Gastroesophageal sphincter (tissue), 4 donors: ENCODE results near the gene SGCE. TPM values are rescaled to one million over a fixed set of nuclear protein-coding genes. Genes with fewer than 3 reads are reported as not detected.

Experiments
- ATAC-seq: fragments of 150-250 bp; one replicate; pipeline ENCODE4 v1.9.1; 2016; ENCODE audit warnings: mild to moderate bottlenecking, moderate library complexity
- H3K27ac ChIP-seq, 4 donors: fragments of 200-600 bp; sonication (generic) in 3 of 4; 1 replicate in 3 of 4; 2 replicates in 1 of 4; pipeline ENCODE4 v1.5.1; 2016 to 2019
- H3K27me3 ChIP-seq: fragments of 200-600 bp; sonication (generic); one replicate; pipeline ENCODE4 v1.5.1; 2019
- H3K36me3 ChIP-seq, 2 donors: fragments of 200-600 bp; sonication (generic); one replicate each; pipeline ENCODE4 v1.5.1; 2019; ENCODE audit warnings: control low read depth in 1 of 2
- H3K4me1 ChIP-seq, 3 donors: fragments of 200-600 bp; sonication (generic); 1 replicate in 2 of 3; 2 replicates in 1 of 3; pipeline ENCODE4 v1.5.1; 2016 to 2019; ENCODE audit warnings: control low read depth in 2 of 3
- H3K4me3 ChIP-seq, 2 donors: fragments of 200-600 bp; sonication (generic); one replicate each; pipeline ENCODE4 v1.5.1; 2019; ENCODE audit warnings: mild to moderate bottlenecking in 1 of 2, moderate library complexity in 1 of 2
- H3K9me3 ChIP-seq, 3 donors: fragments of 200-600 bp; sonication (generic); one replicate each; pipeline ENCODE4 v1.5.1; 2017 to 2019; ENCODE audit warnings: control low read depth in 2 of 3
- EP300 ChIP-seq: sonication (generic); formaldehyde crosslinking; IDR thresholded peaks from one replicate; pipeline ENCODE4 v1.6.1; 2017; ENCODE audit warnings: antibody characterized with exemption, mild to moderate bottlenecking
- POLR2A ChIP-seq, 2 donors: fragments of 450-650 bp; IDR thresholded peaks; one replicate each; pipeline ENCODE4 v1.6.1; 2017; ENCODE audit warnings: antibody characterized with exemption in 2 of 2, mild to moderate bottlenecking in 2 of 2, moderate library complexity in 1 of 2
- POLR2AphosphoS5 ChIP-seq: sonication (generic); formaldehyde crosslinking; IDR thresholded peaks from one replicate; pipeline ENCODE4 v1.6.1; 2017; ENCODE audit warnings: antibody characterized with exemption
- WGBS, 2 donors: methylation state at CpG; one replicate each; pipeline ENCODE4 v1.1.5; 2018; ENCODE audit warnings: low coverage in 1 of 2; 5-methylcytosine and 5-hydroxymethylcytosine counted together
- total RNA-seq, 4 donors: library from RNA; depleted of rRNA; stranded (reverse); fragments of >200 nt; gene quantifications; one replicate each; pipeline ENCODE4 v1.1.0, GENCODE V29; 2016
- TF ChIP-seq, protein P1 (sequence below), 4 experiments: fragments of 200-600 bp in 2 of 4; fragments of 450-650 bp in 2 of 4; sonication (generic) in 1 of 4; IDR thresholded peaks; one replicate each; pipeline ENCODE4 v1.5.1; 2017 to 2019; ENCODE audit warnings: antibody characterized with exemption in 4 of 4, mild to moderate bottlenecking in 2 of 4, moderate library complexity in 2 of 4

Gene SGCE
- total RNA-seq, 4 donors from 2014 or later: 92.5 to 138 (median 123) TPM

DNA sequence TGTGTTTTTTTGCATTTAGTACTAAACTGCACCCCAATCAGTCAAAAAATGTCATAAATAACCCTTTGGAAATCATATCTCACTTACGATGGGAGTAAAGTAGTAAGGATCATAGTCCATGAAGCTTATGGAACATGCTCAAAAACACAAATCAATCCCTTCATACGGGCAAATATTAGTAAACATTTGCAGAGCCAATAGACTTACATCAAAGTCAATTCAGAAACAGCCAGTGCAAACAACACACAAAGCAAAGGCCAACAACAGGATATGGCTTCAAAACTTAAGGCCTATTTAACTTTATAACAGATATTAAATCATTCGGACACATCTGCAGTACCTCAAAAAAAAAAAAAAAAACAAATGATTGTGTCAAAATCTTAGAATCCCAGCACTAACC, 32.1 kb downstream of the SGCE start:
- H3K27me3 ChIP-seq: no peaks in the 10 kb centered on the region
- WGBS, 2 donors: 52 to 74% methylated on average over 3 of the region's 3 CpGs

DNA sequence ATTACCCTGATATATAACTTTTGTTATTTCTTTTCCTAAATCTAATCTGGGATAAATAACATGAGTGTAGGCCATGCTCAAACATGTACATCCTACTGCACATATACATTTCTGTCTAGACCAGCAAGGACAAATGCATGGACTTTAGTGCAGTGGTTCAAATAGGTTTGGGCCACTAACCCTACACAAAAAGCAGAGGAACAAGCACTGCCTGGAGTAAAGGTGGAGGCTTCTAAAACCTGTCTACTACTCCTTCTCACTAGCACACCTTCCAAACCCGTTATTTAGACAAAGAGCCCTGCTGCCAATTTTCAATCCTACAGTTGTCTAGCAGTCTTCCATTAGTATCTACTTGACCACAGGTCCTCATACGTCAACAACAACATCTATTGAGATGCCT, 34.8 kb downstream of the SGCE start:
- H3K36me3 ChIP-seq: peaks cover 0 to 16% of the 10 kb centered on the region in 2 donors
- no peaks in the 10 kb centered on the region for H3K9me3 ChIP-seq
- TF ChIP-seq POLR2AphosphoS5 (no peak), POLR2A (IDR thresholded peaks at IDR 0.05) (no peak), EP300 (no peak)
- TF ChIP-seq, protein P1, sequence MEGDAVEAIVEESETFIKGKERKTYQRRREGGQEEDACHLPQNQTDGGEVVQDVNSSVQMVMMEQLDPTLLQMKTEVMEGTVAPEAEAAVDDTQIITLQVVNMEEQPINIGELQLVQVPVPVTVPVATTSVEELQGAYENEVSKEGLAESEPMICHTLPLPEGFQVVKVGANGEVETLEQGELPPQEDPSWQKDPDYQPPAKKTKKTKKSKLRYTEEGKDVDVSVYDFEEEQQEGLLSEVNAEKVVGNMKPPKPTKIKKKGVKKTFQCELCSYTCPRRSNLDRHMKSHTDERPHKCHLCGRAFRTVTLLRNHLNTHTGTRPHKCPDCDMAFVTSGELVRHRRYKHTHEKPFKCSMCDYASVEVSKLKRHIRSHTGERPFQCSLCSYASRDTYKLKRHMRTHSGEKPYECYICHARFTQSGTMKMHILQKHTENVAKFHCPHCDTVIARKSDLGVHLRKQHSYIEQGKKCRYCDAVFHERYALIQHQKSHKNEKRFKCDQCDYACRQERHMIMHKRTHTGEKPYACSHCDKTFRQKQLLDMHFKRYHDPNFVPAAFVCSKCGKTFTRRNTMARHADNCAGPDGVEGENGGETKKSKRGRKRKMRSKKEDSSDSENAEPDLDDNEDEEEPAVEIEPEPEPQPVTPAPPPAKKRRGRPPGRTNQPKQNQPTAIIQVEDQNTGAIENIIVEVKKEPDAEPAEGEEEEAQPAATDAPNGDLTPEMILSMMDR (IDR thresholded peaks at IDR 0.05): no peak
- ATAC-seq: no peak
- H3K4me3 ChIP-seq: no peak overlapping the region
- WGBS, 2 donors: 97% methylated on average over 2 of the region's 2 CpGs; no CpG with 5 or more reads in 1 of the 2 donors
- peaks cover 6 to 16% (median 6%) of the 10 kb centered on the region in 3 donors for H3K4me1 ChIP-seq
- H3K27me3 ChIP-seq: no peaks in the 10 kb centered on the region
- H3K27ac ChIP-seq: peak overlapping the region in 3 of 4 donors; percentile 13 to 57 (median 44)

More for the DNA sequence above, 32.1 kb downstream of the SGCE start:
- no peak for ATAC-seq
- Histone ChIP-seq H3K9me3 (no peaks in the 10 kb centered on the region), H3K27ac (no peak overlapping the region), H3K36me3 (peaks cover 0 to 7% of the 10 kb centered on the region in 2 donors), H3K4me3 (no peak overlapping the region), H3K4me1 (peaks cover 6 to 16% (median 6%) of the 10 kb centered on the region in 3 donors)
- TF ChIP-seq, protein P1 (IDR thresholded peaks at IDR 0.05): no peak
- no peak for TF ChIP-seq POLR2A (IDR thresholded peaks at IDR 0.05)
- no peak for TF ChIP-seq EP300
- TF ChIP-seq POLR2AphosphoS5: no peak

DNA sequence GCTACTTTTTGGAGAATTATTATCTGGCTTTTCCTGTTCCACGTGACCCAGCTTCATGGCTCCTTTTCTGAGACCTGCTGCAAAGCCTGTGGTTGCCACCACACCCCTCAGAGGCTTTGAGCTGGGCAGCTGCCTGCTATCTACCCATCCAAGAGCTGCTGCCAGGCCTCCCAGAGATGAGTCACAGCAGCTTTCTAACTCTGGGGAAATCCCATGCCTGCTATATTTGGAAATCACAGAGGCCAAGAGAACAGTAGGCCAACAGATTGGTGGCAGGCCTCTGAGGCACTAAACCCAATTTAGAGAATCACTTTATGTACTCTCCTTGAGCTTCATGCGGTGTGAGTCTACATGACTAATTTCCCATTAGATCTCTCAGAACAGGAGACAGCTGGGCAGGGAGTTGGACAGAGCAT, 35.2 kb downstream of the SGCE start:
- Histone ChIP-seq H3K9me3 (no peaks in the 10 kb centered on the region), H3K27me3 (no peaks in the 10 kb centered on the region), H3K4me1 (peaks cover 6 to 16% (median 6%) of the 10 kb centered on the region in 3 donors), H3K4me3 (no peak overlapping the region), H3K27ac (peak overlapping the region in 3 of 4 donors; percentile 13 to 57 (median 44)), H3K36me3 (peaks cover 0 to 17% of the 10 kb centered on the region in 2 donors)
- TF ChIP-seq POLR2AphosphoS5: peak; percentile 71
- TF ChIP-seq, protein P1 (IDR thresholded peaks at IDR 0.05): no peak
- 6 to 13% methylated on average over 2 of the region's 2 CpGs for WGBS, 2 donors
- peak; percentile 92 for ATAC-seq

DNA sequence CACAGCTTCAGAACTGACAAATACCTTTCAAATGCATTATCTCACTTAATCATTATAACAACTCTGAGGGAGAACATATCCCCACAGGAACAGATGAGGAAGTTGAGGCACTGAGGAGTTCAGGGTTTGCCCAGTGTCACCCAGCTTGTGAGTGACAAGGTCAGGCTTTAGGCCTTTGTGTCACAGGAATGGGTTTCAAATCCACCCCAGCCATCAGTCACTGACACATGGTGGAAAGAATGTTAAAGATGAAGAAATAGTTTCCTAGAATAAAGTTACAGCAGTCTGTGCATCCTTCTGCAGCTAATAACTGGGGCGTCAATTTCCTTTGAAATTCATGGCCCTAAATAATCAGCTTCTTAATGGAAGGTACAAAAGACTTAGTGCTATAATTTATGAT, 37.8 kb downstream of the SGCE start:
- WGBS, 2 donors: 86 to 100% methylated on average over 1 of the region's 1 CpG
- no peak for ATAC-seq

DNA sequence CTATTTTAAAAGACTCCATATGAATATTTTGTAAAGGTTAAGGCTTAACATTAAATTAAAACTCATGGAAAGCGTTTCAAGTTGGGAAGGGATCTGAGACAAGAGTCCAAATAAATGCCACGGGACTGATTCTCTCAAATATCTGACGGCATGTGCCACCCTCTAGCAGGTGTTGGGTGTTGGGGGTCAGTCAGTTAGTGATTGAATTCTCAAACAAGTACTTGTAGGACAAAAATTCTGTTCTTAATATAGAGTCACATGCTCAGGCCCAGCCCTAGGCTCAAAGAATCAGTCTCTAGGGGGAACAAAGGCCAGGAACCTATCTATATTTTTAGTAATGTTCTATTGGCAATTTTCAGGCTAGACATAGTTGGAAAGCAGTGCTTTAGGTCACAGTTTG, 39.1 kb downstream of the SGCE start:
- Histone ChIP-seq H3K4me1 (peaks cover 6 to 16% (median 6%) of the 10 kb centered on the region in 3 donors), H3K9me3 (no peaks in the 10 kb centered on the region), H3K27ac (no peak overlapping the region), H3K27me3 (no peaks in the 10 kb centered on the region), H3K36me3 (peaks cover 0 to 25% of the 10 kb centered on the region in 2 donors), H3K4me3 (no peak overlapping the region)
- ATAC-seq: no peak
- 86 to 92% methylated on average over 3 of the region's 3 CpGs for WGBS, 2 donors
- no peak for TF ChIP-seq POLR2A (IDR thresholded peaks at IDR 0.05)

More for the DNA sequence above, 37.8 kb downstream of the SGCE start:
- Histone ChIP-seq H3K27ac (no peak overlapping the region), H3K36me3 (peaks cover 0 to 31% of the 10 kb centered on the region in 2 donors), H3K27me3 (no peaks in the 10 kb centered on the region), H3K9me3 (no peaks in the 10 kb centered on the region), H3K4me3 (no peak overlapping the region), H3K4me1 (peaks cover 6 to 16% (median 6%) of the 10 kb centered on the region in 3 donors)
- TF ChIP-seq POLR2AphosphoS5: no peak

DNA sequence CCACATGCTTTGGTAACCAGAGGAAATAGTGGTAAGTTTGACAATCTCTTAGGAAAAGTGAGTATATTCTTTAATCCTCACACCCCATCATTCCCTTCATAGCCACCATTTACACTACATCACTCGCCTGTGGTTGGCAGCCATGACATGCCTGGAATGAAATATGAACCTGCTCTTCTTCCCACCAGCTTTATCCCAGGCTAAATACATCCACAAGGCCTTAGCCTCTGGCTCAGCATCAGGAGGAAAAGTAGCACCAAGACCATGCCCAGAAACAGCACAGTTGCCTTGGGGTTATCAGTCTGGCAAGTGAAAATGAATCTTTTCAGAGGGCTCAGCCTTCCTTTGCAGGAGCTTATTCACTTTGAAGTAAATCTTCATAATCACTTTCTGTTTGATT, 40.3 kb downstream of the SGCE start:
- peaks cover 0 to 25% of the 10 kb centered on the region in 2 donors for H3K36me3 ChIP-seq
- peaks cover under 1 to 5% (median 1%) of the 10 kb centered on the region in 3 donors for H3K4me1 ChIP-seq
- no peak for ATAC-seq
- no peaks in the 10 kb centered on the region for H3K27me3 ChIP-seq
- WGBS, 2 donors: 75 to 100% methylated on average over 1 of the region's 1 CpG
- no peak overlapping the region for H3K27ac ChIP-seq
- H3K4me3 ChIP-seq: no peak overlapping the region
- no peaks in the 10 kb centered on the region for H3K9me3 ChIP-seq
- no peak for TF ChIP-seq POLR2AphosphoS5
- no peak for TF ChIP-seq POLR2A (IDR thresholded peaks at IDR 0.05)
- TF ChIP-seq EP300: no peak
- TF ChIP-seq, protein P1 (IDR thresholded peaks at IDR 0.05): no peak
